Measurements from ENCODE around the gene GID8. TPM values are rescaled to one million over a fixed set of nuclear protein-coding genes. Genes with fewer than 3 reads are reported as not detected.

GID8 gene
- total RNA-seq, 1 experiment from 2014 or later = 35.6 TPM

DNA sequence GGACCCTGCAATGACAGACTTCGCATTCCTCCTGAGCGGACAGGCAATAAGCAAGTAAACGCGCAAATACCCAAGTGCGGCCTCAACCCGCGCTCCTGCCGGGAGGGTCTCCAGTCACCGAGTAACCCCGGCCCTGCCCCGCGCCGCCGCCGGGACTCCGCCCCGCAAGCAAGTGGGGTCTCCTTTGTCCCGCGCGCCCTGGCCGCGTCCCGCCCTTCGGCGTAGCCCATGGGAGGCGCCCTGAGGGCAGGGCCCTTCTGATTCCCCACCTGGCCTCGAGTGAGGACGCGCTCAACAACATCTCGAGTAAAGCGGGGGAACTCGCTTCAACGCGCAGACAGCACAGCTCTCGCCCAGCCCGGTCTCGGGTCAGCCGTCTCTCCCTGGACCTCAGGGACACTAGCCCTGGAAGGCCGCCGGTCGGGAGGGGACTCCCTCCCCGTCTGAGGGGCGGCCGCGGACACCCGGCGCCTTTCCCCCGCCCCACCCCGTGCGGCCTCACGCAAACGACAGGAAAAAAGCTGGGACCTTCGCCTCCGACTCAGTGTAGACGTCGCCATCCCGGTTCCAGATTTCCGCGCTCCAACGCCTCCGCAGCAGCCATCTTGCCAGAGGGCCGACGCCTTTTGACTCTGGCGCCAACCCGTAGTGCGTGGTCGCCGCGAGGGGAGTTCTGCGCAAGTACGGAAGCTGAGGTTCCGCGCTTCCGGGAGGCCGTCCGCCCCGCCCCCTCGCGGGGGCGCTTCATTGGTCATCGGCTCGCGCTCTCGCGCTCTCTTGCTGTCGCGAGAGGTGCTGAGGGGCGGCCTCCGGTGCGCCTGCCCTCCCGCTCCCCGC is 461 bp upstream of the GID8 start (continued):
- TF ChIP-seq, protein P1, sequence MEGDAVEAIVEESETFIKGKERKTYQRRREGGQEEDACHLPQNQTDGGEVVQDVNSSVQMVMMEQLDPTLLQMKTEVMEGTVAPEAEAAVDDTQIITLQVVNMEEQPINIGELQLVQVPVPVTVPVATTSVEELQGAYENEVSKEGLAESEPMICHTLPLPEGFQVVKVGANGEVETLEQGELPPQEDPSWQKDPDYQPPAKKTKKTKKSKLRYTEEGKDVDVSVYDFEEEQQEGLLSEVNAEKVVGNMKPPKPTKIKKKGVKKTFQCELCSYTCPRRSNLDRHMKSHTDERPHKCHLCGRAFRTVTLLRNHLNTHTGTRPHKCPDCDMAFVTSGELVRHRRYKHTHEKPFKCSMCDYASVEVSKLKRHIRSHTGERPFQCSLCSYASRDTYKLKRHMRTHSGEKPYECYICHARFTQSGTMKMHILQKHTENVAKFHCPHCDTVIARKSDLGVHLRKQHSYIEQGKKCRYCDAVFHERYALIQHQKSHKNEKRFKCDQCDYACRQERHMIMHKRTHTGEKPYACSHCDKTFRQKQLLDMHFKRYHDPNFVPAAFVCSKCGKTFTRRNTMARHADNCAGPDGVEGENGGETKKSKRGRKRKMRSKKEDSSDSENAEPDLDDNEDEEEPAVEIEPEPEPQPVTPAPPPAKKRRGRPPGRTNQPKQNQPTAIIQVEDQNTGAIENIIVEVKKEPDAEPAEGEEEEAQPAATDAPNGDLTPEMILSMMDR (IDR thresholded peaks at IDR 0.05 in 2 of 3, conservative IDR thresholded peaks at IDR 0.05 in 1 of 3; ENCODE audit: borderline replicate concordance in 1 of 3, insufficient read depth in 1 of 3, low read depth in 2 of 3, low read length in 2 of 3) = no peak

DNA sequence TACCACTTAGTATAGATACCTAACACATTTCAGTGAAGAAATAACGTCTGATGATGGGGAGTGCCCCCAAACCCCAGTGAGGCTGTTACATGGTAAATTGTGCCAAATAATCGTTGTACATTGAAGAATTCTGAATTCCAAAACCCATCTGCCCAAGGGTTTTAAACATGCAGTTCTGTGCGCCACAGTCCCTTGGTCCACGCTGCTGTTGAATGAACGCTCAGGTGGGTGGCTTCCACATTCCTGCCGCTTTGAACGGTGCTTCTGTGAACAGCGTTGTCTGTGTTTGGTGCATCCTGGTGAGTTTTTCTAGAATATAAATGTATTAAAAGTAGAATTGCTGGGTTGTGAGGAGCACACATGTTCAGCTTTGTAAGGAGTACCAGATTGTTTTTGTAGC is 2.9 kb downstream of the GID8 start:
- ATAC-seq (no peak), DNase-seq (ENCODE audit: low read depth, low spot score) (no peak)
- Histone ChIP-seq H2AFZ (ENCODE audit: low read depth, low read length, poor library complexity, severe bottlenecking) (no peak overlapping the region), H3K4me3 (replicated peaks in 1 of 2; ENCODE audit: low read depth in 1 of 2, low read length in 2 of 2) (no peak overlapping the region), H3K4me1 (ENCODE audit: control insufficient read depth in 1 of 2, insufficient read depth in 2 of 2, low read length in 2 of 2) (peaks cover 10 to 20% of the 10 kb centered on the region in 2 experiments; a peak in 3 of 4 replicates), H3K27ac (ENCODE audit: low read depth, low read length) (no peak overlapping the region), H3K36me3 (ENCODE audit: control insufficient read depth in 1 of 2, insufficient read depth in 2 of 2, low read length in 2 of 2) (peaks cover 29 to 33% of the 10 kb centered on the region in 2 experiments), H3K9me3 (ENCODE audit: control insufficient read depth in 1 of 2, insufficient read depth in 1 of 2, low read depth in 1 of 2, low read length in 2 of 2) (no peaks in the 10 kb centered on the region), H3K79me2 (ENCODE audit: insufficient read depth, low read length) (peaks cover 72% of the 10 kb centered on the region), H4K20me1 (ENCODE audit: insufficient read depth) (peaks cover 2% of the 10 kb centered on the region; the same call in 1 of the 2 replicates), H3K4me2 (ENCODE audit: low read length) (no peak overlapping the region), H3K9me2 (ENCODE audit: insufficient read depth) (no peaks in the 10 kb centered on the region), H3K27me3 (ENCODE audit: insufficient read depth, low read length) (no peaks in the 10 kb centered on the region), H3K9ac (ENCODE audit: low read length) (no peak overlapping the region)
- TF ChIP-seq POLR2AphosphoS5 (IDR thresholded peaks at IDR 0.05; ENCODE audit: low read depth, low read length) (no peak), EGR1 (IDR thresholded peaks at IDR 0.05; ENCODE audit: low read depth) (no peak), SP1 (IDR thresholded peaks at IDR 0.05; ENCODE audit: low read depth) (no peak), POLR2A (IDR thresholded peaks at IDR 0.05; ENCODE audit: borderline replicate concordance, extremely low read depth, insufficient read depth, insufficient read length) (no peak), SRF (IDR thresholded peaks at IDR 0.05; ENCODE audit: low read depth) (no peak), CBX3 (IDR thresholded peaks at IDR 0.05; ENCODE audit: low read depth) (no peak), SIN3A (IDR thresholded peaks at IDR 0.05; ENCODE audit: low read depth) (no peak), CEBPB (IDR thresholded peaks at IDR 0.05; ENCODE audit: low read depth) (no peak), YY1 (IDR thresholded peaks at IDR 0.05; ENCODE audit: extremely low read depth, insufficient replicate concordance, low read depth, low read length) (no peak), RAD21 (IDR thresholded peaks at IDR 0.05; ENCODE audit: low read depth) (no peak), JUND (IDR thresholded peaks at IDR 0.05) (no peak), FOSL1 (IDR thresholded peaks at IDR 0.05; ENCODE audit: low read depth) (no peak), ZFX (IDR thresholded peaks at IDR 0.05) (no peak), EZH2 (IDR thresholded peaks at IDR 0.05) (no peak), ZNF274 (IDR thresholded peaks at IDR 0.05; ENCODE audit: low read depth, low read length) (no peak)
- TF ChIP-seq, protein P2, sequence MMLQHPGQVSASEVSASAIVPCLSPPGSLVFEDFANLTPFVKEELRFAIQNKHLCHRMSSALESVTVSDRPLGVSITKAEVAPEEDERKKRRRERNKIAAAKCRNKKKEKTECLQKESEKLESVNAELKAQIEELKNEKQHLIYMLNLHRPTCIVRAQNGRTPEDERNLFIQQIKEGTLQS (IDR thresholded peaks at IDR 0.05) = no peak
- TF ChIP-seq, protein P3, sequence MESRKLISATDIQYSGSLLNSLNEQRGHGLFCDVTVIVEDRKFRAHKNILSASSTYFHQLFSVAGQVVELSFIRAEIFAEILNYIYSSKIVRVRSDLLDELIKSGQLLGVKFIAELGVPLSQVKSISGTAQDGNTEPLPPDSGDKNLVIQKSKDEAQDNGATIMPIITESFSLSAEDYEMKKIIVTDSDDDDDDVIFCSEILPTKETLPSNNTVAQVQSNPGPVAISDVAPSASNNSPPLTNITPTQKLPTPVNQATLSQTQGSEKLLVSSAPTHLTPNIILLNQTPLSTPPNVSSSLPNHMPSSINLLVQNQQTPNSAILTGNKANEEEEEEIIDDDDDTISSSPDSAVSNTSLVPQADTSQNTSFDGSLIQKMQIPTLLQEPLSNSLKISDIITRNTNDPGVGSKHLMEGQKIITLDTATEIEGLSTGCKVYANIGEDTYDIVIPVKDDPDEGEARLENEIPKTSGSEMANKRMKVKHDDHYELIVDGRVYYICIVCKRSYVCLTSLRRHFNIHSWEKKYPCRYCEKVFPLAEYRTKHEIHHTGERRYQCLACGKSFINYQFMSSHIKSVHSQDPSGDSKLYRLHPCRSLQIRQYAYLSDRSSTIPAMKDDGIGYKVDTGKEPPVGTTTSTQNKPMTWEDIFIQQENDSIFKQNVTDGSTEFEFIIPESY (IDR thresholded peaks at IDR 0.05; ENCODE audit: extremely low read depth, insufficient replicate concordance, low read length) = no peak
- TF ChIP-seq, protein P4, sequence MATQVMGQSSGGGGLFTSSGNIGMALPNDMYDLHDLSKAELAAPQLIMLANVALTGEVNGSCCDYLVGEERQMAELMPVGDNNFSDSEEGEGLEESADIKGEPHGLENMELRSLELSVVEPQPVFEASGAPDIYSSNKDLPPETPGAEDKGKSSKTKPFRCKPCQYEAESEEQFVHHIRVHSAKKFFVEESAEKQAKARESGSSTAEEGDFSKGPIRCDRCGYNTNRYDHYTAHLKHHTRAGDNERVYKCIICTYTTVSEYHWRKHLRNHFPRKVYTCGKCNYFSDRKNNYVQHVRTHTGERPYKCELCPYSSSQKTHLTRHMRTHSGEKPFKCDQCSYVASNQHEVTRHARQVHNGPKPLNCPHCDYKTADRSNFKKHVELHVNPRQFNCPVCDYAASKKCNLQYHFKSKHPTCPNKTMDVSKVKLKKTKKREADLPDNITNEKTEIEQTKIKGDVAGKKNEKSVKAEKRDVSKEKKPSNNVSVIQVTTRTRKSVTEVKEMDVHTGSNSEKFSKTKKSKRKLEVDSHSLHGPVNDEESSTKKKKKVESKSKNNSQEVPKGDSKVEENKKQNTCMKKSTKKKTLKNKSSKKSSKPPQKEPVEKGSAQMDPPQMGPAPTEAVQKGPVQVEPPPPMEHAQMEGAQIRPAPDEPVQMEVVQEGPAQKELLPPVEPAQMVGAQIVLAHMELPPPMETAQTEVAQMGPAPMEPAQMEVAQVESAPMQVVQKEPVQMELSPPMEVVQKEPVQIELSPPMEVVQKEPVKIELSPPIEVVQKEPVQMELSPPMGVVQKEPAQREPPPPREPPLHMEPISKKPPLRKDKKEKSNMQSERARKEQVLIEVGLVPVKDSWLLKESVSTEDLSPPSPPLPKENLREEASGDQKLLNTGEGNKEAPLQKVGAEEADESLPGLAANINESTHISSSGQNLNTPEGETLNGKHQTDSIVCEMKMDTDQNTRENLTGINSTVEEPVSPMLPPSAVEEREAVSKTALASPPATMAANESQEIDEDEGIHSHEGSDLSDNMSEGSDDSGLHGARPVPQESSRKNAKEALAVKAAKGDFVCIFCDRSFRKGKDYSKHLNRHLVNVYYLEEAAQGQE (IDR thresholded peaks at IDR 0.05; ENCODE audit: low read depth) = no peak
- ChIA-PET POLR2A (no interaction called here), RAD21 (ENCODE audit: low non-redundant PET in 1 of 2, low total read pairs in 2 of 2, uncharacterized antibody in 2 of 2, unreplicated experiment in 2 of 2) (no interaction called here), CTCF (no interaction called here)
- no TSS peak for BruUV-seq (replicated peaks)
- intact Hi-C loops (cut with micrococcal nuclease) = no loop called here
